ENCODE results near the gene CORO7.

DNA sequence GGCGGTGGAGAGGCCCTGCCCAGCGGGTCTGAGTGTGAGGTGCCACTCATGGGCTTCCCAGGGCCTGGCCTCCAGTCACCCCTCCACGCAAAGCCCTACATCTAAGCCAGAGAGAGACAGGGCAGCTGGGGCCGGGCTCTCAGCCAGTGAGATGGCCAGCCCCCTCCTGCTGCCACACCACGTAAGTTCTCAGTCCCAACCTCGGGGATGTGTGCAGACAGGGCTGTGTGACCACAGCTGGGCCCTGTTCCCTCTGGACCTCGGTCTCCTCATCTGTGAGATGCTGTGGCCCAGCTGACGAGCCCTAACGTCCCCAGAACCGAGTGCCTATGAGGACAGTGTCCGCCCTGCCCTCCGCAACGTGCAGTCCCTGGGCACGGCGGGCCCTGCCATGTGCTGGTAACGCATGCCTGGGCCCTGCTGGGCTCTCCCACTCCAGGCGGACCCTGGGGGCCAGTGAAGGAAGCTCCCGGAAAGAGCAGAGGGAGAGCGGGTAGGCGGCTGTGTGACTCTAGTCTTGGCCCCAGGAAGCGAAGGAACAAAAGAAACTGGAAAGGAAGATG is 33.5 kb downstream of the CORO7 start:
- TF ChIP-seq, protein P1, sequence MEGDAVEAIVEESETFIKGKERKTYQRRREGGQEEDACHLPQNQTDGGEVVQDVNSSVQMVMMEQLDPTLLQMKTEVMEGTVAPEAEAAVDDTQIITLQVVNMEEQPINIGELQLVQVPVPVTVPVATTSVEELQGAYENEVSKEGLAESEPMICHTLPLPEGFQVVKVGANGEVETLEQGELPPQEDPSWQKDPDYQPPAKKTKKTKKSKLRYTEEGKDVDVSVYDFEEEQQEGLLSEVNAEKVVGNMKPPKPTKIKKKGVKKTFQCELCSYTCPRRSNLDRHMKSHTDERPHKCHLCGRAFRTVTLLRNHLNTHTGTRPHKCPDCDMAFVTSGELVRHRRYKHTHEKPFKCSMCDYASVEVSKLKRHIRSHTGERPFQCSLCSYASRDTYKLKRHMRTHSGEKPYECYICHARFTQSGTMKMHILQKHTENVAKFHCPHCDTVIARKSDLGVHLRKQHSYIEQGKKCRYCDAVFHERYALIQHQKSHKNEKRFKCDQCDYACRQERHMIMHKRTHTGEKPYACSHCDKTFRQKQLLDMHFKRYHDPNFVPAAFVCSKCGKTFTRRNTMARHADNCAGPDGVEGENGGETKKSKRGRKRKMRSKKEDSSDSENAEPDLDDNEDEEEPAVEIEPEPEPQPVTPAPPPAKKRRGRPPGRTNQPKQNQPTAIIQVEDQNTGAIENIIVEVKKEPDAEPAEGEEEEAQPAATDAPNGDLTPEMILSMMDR (IDR thresholded peaks at IDR 0.05; ENCODE audit: low read depth, low read length) = no peak
- no peak for TF ChIP-seq POLR2A (IDR thresholded peaks at IDR 0.05; ENCODE audit: extremely low read depth, insufficient read length)
- TF ChIP-seq, protein P2, sequence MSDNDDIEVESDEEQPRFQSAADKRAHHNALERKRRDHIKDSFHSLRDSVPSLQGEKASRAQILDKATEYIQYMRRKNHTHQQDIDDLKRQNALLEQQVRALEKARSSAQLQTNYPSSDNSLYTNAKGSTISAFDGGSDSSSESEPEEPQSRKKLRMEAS (IDR thresholded peaks at IDR 0.05; ENCODE audit: low read depth, low read length) = no peak
- no peak for TF ChIP-seq MYC (IDR thresholded peaks at IDR 0.05; ENCODE audit: low read depth, low read length)

Measured in NB4 (cell line).